Vagina (tissue), 2 donors: ENCODE measurements around the gene INAFM2. TPM values are rescaled to one million over a fixed set of nuclear protein-coding genes. Genes with fewer than 3 reads are reported as not detected.

ENCODE experiments used
- DNase-seq, 2 donors: peaks; one replicate each; pipeline ENCODE4 v3.0.0-alpha.2; 2017; ENCODE audit errors: extremely low spot score in 2 of 2
- H3K27ac ChIP-seq: fragments of 200-600 bp; sonication (generic); one replicate; pipeline ENCODE4 v1.5.1; 2019
- H3K27me3 ChIP-seq: fragments of 200-600 bp; sonication (generic); one replicate; pipeline ENCODE4 v1.5.1; 2019
- H3K36me3 ChIP-seq, 2 donors: fragments of 200-600 bp; sonication (generic); one replicate each; pipeline ENCODE4 v1.5.1; 2017 to 2019
- H3K4me1 ChIP-seq: fragments of 200-600 bp; sonication (generic); one replicate; pipeline ENCODE4 v1.5.1; 2019
- H3K4me3 ChIP-seq, 2 donors: fragments of 200-600 bp; sonication (generic); 1 replicate in 1 of 2; 2 replicates in 1 of 2; pipeline ENCODE4 v1.5.1; 2016 to 2019
- H3K9me3 ChIP-seq: fragments of 200-600 bp; sonication (generic); one replicate; pipeline ENCODE4 v1.5.1; 2019
- POLR2A ChIP-seq, 2 donors: fragments of 450-650 bp; IDR thresholded peaks; one replicate each; pipeline ENCODE4 v1.6.1; 2017; ENCODE audit warnings: antibody characterized with exemption in 2 of 2, mild to moderate bottlenecking in 2 of 2, moderate library complexity in 2 of 2
- POLR2AphosphoS5 ChIP-seq, 2 donors: sonication (generic); formaldehyde crosslinking; IDR thresholded peaks; one replicate each; pipeline ENCODE4 v1.9.0; 2017; ENCODE audit warnings: antibody characterized with exemption in 2 of 2, mild to moderate bottlenecking in 2 of 2, low read depth in 1 of 2; ENCODE audit not compliant: insufficient read depth in 1 of 2
- intact Hi-C: fragments of 100-400 bp; cut with DNase I; formaldehyde crosslinking; loops from one replicate; pipeline ENCODE4 v1.15.1; 2023
- total RNA-seq: library from RNA; depleted of rRNA; stranded (reverse); fragments of >200 nt; gene quantifications from one replicate; pipeline ENCODE4 v1.2.3, GENCODE V29; 2016
- TF ChIP-seq, protein P1 (sequence below), 3 experiments: fragments of 450-650 bp in 2 of 3; fragments of 200-600 bp in 1 of 3; sonication (generic) in 1 of 3; IDR thresholded peaks; one replicate each; pipeline ENCODE4 v1.5.1; 2017 to 2019; ENCODE audit warnings: antibody characterized with exemption in 3 of 3, mild to moderate bottlenecking in 2 of 3, moderate library complexity in 2 of 3

The INAFM2 gene
- 5.2 TPM for total RNA-seq

DNA sequence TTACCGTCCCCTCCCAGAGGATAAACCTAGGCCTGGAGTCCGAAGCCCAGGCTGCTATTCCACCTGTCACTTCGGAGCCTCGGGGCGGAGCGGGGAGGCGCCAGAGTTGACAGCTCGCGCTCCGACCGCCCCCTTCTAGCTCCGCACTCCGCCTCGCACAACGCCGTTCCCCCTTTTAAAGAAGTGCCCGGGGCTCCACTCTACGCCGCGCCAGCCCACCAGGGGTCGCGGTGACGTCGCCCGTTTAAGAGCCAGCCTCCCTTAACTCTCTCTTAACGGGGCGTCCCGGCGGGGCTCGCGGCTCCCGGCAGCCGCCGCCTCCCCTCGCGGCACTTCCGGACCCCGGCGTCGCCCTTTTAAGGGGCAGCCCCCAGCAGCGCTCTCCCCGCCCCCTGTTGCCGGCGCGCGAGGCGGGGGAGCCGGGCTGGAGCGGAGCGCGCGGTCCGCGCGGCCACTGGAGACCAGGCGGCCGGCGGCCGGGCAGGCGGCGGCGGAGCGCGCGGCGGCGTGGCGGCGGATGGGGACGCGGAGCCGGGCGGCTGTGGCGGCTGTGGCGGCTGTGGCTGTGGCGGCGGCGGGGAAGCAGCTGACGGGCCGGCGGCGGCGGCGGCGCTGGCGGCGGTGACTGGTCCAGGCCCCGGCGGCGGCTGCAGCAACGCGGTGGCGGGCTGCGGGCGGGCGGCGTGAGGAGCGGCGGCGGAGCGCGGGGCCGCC is at the start of gene INAFM2:
Gene INAFM2, plus strand, starts transcription at position 454 of the 714 bp plus-strand sequence. CDS start 364 bp downstream, outside the sequence.
- peak in 1 of 2 donors; percentile 60 for TF ChIP-seq POLR2AphosphoS5 (IDR thresholded peaks at IDR 0.05; ENCODE audit: insufficient read depth in 1 of 2, low read depth in 1 of 2)
- TF ChIP-seq, protein P1, sequence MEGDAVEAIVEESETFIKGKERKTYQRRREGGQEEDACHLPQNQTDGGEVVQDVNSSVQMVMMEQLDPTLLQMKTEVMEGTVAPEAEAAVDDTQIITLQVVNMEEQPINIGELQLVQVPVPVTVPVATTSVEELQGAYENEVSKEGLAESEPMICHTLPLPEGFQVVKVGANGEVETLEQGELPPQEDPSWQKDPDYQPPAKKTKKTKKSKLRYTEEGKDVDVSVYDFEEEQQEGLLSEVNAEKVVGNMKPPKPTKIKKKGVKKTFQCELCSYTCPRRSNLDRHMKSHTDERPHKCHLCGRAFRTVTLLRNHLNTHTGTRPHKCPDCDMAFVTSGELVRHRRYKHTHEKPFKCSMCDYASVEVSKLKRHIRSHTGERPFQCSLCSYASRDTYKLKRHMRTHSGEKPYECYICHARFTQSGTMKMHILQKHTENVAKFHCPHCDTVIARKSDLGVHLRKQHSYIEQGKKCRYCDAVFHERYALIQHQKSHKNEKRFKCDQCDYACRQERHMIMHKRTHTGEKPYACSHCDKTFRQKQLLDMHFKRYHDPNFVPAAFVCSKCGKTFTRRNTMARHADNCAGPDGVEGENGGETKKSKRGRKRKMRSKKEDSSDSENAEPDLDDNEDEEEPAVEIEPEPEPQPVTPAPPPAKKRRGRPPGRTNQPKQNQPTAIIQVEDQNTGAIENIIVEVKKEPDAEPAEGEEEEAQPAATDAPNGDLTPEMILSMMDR (IDR thresholded peaks at IDR 0.05) = peak; percentile 32 to 46 (median 45)
- TF ChIP-seq POLR2A (IDR thresholded peaks at IDR 0.05) = no peak
- Histone ChIP-seq H3K4me1 (peaks cover 31% of the 10 kb centered on the region), H3K27me3 (no peaks in the 10 kb centered on the region), H3K36me3 (no peaks in the 10 kb centered on the region), H3K27ac (peak within 1 kb of the TSS; percentile 75), H3K4me3 (peak within 1 kb of the TSS; percentile 73 to 85), H3K9me3 (no peaks in the 10 kb centered on the region)
- intact Hi-C loops = no loop called here
- DNase-seq = no peak

DNA sequence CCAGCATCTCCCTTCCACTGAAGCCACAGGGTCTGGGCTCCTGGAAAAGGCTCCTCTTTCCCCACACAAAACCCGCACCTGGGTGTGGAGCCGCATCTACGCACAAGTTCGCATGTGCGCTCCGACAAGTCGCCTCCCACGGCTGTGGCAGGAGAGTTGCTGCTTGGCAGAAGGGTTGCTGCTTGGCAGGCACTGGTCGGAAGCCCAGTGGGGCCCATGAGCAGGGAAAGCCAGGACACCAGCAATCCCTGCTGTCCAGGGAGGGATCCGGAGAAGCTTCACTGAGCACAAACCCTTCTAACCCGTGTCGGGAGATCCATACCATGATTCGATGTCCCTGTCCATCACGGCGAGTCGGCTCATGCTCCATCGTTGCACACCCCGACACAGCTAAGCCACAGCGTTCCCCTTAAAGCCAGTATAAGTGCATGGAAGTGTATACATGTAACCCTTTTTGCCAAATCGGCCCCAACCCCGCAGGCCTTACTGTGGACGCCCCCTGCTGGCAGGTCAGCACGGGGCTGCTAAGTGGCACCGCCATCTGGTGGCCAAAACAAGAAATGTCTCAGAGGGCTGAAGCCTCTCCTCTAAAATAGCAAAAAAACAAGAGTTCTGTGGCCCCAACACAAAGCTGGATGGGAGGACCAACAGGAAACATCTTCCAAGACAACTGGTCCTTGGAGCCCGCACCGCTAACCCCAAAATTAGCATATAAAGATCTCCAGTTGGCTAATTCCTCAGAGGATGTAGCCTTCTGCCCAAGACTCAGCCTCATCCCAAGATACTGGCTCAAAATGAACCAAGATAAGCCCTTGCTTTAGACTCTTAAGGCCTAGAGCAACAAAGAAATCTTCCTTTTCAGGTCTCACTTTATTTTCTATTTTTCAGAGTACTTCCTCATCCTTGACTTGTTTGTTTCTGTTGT is 48.9 kb upstream of the INAFM2 start:
- no peak overlapping the region for H3K4me3 ChIP-seq
- peaks cover 3% of the 10 kb centered on the region for H3K4me1 ChIP-seq
- no peak overlapping the region for H3K27ac ChIP-seq
- DNase-seq = no peak
- TF ChIP-seq POLR2AphosphoS5 (IDR thresholded peaks at IDR 0.05; ENCODE audit: insufficient read depth in 1 of 2, low read depth in 1 of 2) (peak in 1 of 2 donors; percentile 77), POLR2A (IDR thresholded peaks at IDR 0.05) (no peak)
- TF ChIP-seq, protein P1 (IDR thresholded peaks at IDR 0.05) = peak; percentile 100
- intact Hi-C loops = loop anchor here (5.0 kb wide), 2 partner anchors 57 to 227 kb away; no protein-coding TSS in a partner anchor
- no peaks in the 10 kb centered on the region for H3K27me3 ChIP-seq
- H3K36me3 ChIP-seq = peaks cover 0 to 7% of the 10 kb centered on the region in 2 donors
- no peaks in the 10 kb centered on the region for H3K9me3 ChIP-seq

DNA sequence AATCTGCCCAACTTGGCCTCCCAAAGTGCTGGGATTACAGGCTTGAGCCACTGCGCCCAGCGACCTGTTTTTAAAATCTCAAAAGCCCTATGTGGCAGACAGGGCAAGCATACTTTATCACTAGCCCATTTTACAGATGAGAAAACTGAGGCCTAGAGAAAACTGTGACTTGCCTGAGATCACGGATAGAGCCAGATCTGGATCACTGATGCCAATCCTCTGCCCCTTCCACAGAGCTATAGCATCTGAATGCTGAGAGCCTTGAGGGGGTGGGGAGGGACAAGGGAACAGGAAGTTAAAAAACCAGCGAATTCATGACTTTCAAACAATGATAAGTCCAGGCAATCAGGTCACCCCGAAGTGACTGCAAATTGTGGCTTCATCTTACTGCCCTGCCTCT is 48.0 kb upstream of the INAFM2 start:
- no peak overlapping the region for H3K4me3 ChIP-seq
- peaks cover 0 to 7% of the 10 kb centered on the region in 2 donors for H3K36me3 ChIP-seq
- no peak for DNase-seq
- TF ChIP-seq POLR2A (IDR thresholded peaks at IDR 0.05) = no peak
- TF ChIP-seq, protein P1 (IDR thresholded peaks at IDR 0.05) = no peak
- TF ChIP-seq POLR2AphosphoS5 (IDR thresholded peaks at IDR 0.05; ENCODE audit: insufficient read depth in 1 of 2, low read depth in 1 of 2) = no peak
- peaks cover 7% of the 10 kb centered on the region for H3K4me1 ChIP-seq
- intact Hi-C loops = no loop called here
- H3K9me3 ChIP-seq = no peaks in the 10 kb centered on the region
- H3K27me3 ChIP-seq = peaks cover 7% of the 10 kb centered on the region
- H3K27ac ChIP-seq = no peak overlapping the region

DNA sequence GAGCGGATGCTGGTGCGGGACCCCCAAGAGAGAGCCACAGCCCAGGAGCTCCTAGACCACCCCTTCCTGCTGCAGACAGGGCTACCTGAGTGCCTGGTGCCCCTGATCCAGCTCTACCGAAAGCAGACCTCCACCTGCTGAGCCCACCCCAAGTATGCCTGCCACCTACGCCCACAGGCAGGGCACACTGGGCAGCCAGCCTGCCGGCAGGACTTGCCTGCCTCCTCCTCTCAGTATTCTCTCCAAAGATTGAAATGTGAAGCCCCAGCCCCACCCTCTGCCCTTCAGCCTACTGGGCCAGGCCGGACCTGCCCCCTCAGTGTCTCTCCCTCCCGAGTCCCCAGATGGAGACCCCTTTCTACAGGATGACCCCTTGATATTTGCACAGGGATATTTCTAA is 47.5 kb upstream of the INAFM2 start:
- no peak for DNase-seq
- Histone ChIP-seq H3K4me1 (peaks cover 7% of the 10 kb centered on the region), H3K36me3 (peaks cover 0 to 7% of the 10 kb centered on the region in 2 donors), H3K9me3 (no peaks in the 10 kb centered on the region), H3K4me3 (no peak overlapping the region), H3K27ac (no peak overlapping the region), H3K27me3 (peaks cover 7% of the 10 kb centered on the region)
- intact Hi-C loops = no loop called here
- TF ChIP-seq, protein P1 (IDR thresholded peaks at IDR 0.05) = no peak
- TF ChIP-seq POLR2AphosphoS5 (IDR thresholded peaks at IDR 0.05; ENCODE audit: insufficient read depth in 1 of 2, low read depth in 1 of 2) = no peak
- no peak for TF ChIP-seq POLR2A (IDR thresholded peaks at IDR 0.05)
